Inflammatory macrophage treated with lipopolysaccharide for 1 hour (primary cell): ENCODE measurements around the gene MSMO1.

Experiments
- DNase-seq, 2 donors: peaks; one replicate each; pipeline ENCODE4 v3.0.0-alpha.2; 2020 to 2022

MSMO1 gene

DNA sequence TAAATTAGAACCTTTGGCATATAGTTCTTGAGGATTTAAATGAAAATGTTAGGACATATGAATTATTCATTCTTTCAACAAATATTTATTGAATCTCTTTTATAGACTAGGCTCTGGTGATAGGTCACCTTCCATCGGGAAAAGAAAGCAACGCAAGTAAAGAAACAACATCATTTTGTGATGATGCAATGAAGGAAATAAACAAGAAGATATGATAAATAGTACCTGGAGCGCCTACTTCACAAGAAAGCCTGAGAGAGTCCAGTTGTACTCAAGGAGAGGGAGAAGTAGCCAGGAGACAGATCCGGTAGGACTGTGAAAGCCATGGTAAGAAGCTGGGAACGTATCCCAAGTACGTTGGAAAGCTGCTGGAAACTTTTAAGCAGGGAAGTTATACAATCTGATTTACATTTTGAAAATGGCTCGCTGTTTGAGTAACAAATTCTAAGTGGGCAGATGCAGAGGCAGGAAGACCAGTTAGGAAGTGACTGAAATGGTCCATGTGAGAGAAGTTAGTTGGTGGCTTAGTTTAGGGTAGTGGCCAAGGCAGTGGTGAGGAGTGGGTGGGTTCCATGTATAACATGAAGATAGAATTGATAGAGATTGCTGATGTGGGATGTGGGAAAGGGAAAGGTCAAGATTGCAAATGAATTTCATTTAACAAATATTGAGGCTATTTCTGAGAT lies 33.7 kb downstream of the MSMO1 start:
- DNase-seq: peak; percentile 59 to 74

DNA sequence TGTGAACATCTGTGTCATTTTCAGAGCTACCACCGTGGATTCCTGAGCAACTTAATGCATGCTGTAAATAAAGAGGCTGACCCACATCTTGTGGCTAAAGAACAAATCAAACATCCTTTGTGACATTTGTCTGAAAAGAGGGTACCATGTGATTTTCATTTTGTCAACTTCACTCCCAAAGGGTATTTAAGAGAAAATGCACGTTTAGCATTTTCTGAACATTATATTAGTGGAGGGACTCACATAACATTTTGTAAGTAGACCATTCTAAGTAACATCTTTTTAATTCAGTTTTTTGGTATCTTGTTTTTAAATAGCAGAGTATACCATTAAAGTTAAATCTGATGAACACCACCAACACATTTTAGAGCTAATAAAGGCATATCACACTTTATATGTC lies 34.3 kb downstream of the MSMO1 start:
- DNase-seq: no peak

DNA sequence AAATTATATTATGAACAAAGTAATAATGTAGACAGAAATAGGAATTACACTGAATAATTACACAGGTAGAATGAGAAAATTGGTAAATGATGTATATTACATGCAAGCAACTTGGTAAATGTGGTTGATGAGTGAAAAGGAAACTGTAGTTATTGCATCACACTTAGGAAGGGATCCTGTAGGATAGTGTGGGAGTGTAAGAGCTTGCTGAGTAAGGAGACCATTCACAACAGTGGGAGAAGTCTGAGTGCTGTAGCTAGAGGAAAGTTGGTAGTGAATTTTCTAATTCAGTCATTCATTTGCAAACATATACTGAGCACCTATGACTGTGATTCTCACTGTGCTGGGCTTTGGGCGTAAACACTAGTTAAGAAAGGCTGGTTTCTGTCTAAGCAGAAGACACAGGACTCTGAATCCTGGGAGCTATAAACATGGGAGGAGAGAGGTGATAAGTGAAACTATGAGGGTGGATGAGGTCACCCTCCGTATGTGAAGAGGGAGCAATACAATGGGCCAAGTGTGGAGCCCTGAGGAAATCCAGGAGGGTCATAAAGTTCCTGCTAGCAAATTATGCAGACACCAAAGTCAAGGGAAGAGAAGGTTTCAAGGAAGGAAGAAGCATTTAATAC lies 37.1 kb downstream of the MSMO1 start:
- peak; percentile 53 to 55 for DNase-seq

DNA sequence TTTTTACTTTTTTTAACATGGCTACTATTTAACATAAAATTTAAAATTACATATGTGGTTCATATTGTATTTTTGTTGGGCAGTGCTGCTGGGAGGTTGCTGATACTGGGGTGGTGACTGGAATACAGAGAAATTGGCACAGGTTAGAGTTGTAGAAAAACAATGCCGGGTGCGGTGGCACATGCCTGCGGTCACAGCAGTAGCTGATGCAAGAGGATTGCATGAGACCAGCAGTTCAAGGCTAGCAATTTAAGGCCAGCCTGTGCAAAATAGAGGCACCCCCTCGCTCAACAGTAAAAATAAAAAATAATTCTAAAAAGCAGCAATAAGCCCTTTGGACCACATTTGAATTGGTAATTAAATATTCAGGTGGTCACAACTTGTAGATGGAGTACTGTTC lies 39.6 kb downstream of the MSMO1 start:
- DNase-seq: no peak

DNA sequence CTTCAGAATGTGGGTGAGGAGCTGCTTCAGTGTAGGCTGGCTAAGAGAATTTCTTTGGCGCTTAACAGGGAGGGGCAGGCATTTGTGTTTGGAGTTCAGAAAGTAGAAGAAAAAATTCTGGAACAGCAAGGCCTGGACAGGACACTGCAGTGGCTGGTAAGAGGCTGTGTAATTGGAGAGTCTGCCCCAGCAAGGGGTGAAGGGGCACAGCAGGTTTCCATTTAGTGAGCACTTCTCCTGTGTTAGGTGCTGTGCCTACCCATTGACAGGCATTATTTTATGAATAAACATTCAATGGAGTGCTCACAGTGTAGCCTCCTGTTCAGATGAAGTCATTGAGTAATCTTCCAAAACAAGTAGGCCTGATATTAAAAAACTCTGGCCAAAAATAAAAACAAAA lies 40.6 kb downstream of the MSMO1 start:
- no peak for DNase-seq

DNA sequence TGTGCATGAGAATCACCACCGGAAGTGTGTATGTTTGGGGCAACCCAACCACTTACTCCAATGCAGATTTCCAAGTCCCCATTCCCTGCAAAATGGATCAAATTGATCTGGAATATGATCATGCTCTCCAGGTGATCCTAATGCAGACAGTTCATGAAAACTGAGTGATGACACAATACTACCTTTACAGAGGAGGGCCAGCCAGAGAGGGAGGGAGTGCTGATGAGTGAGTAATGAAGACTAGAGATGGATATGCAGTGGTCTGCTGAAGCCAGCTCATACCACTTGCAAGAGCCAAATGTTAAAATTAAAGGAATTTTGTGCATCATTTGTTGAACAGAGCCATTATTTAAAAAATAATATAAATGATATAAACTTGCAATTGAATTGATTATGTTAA lies 41.1 kb downstream of the MSMO1 start:
- no peak for DNase-seq

DNA sequence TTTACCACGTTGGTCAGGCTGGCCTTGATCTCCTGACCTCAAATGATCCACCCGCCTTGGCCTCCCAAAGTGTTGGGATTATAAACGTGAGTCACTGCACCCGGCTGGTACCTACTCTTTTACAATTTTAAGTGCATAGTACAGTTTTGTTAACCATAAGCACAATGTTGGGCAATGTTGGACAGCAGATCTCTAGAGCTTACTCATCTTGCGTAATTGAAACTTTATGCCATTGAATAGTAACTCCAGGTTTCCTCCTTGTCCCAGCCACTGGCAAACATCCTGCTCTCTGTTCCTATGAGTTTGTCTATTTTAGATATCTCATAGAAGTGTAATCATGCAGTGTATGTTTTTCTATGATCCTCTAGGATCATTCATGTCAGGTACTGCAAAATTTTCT lies 42.1 kb downstream of the MSMO1 start:
- DNase-seq: peak in 1 of 2 donors; percentile 42

DNA sequence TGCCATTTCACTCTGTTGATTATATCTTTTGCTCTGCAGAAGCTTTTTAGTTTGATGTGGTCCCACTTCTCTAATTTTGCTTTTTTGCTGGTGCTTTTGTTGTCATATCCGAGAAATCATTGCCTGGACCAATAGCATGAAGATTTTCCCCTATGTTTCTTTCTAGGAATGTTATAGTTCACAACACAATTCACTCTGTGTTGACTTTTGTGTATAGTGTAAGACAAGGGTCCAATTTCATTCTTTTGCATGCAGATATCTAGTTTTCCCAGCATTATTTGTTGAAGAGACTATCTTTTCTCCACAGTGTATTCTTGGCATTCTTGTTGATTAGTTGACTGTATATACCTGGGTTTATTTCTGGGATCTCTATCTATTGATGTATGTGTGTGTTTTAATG lies 43.1 kb downstream of the MSMO1 start:
- DNase-seq: no peak

DNA sequence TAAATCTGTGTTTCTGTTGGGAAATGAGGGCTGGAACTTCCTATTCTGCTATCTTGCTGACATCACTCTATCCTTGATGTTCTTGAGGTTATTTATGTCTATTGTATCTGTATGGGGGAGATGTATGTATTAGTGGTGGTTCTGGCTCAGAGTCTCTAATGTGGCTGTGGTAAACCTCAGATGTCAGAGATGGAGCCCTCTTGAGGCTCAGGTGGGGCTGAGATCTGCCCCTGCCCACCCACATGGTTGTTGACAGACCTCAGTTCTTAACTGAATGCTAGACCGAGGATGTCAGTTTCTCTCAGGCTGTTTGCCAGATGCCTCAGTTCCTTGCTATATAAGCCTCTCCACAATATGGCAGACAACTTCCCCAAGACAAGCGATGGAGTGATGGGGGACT lies 48.0 kb downstream of the MSMO1 start:
- no peak for DNase-seq

DNA sequence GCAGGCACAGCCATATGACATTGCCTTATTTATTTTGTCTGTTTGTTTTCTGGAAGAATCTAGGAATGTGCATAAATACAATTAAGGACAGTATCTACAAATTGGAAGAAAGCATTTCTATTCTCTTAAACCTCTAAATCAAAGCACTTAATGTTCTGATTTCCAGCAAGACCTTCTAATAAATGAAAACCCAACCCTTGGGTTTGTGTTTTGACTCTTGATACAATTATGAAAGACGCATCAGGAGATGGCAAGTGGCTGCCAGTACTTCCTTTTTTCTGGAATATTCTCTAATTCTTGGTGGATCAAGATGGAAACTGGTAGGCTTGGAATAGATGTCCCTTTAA lies 50.9 kb downstream of the MSMO1 start:
- peak in 1 of 2 donors; percentile 17 for DNase-seq

DNA sequence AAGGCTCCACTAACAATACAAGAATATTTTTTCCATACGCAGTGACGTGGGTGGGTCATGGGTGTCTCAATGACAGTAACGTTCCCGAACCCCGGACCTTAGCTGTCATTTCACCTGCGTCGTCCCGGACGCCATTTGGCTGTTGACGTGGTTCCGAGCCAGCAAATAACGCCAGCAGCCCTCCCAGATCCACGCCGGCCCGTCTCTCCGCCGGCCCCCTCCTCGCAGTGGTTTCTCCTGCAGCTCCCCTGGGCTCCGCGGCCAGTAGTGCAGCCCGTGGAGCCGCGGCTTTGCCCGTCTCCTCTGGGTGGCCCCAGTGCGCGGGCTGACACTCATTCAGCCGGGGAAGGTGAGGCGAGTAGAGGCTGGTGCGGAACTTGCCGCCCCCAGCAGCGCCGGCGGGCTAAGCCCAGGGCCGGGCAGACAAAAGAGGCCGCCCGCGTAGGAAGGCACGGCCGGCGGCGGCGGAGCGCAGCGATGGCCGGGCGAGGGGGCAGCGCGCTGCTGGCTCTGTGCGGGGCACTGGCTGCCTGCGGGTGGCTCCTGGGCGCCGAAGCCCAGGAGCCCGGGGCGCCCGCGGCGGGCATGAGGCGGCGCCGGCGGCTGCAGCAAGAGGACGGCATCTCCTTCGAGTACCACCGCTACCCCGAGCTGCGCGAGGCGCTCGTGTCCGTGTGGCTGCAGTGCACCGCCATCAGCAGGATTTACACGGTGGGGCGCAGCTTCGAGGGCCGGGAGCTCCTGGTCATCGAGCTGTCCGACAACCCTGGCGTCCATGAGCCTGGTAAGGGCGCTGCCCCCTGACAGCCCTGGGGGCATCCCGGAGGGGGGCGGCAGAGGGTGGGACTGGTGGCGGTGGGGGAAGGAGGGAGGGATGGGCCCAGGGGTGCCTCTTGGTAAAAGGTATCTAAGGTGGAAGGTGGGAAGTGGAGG lies 51.5 kb downstream of the MSMO1 start, which contains the start of gene CPE:
CPE (plus strand) TSS at position 264 of the 933 bp plus-strand sequence; CDS start at position 478, 214 bp downstream.
- DNase-seq: peak; percentile 68 to 69

DNA sequence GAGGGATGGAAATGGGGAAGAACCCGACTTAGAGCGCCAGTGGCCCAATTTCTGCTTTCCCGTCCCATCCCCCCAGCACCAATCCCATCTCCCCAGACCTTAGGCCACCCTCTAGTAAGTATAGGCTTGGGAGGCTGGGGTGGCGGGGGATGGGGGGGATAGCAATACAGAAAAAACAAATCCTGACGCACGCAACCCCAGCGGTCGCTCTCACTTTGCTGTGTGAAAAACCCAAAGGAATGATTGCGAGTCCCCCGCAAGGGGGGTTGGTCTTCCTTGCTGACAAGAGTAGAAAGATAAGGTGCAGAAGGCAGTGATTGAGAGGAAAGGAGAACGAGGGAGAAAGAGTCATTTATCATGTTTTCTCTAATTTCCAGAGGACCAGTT lies 52.2 kb downstream of the MSMO1 start:
- DNase-seq: no peak

DNA sequence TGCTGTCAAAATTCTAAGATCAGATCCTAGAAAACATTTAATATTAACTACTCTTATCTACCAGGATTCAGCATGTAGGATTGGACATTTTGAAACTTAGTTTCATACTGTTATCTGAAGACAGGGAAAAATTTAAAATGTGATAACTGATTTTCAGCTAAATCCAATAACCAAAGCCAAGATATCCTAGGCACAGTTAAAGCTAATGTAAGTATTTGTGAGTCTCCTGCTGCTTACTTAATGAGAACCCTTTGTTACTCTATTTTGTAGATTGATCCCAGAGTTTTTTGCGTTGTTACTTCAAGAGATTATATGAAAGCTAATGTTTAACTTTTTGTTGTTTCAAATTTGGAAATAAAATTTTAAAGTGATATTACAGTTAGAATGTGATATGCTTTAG lies 53.3 kb downstream of the MSMO1 start:
- DNase-seq: no peak

DNA sequence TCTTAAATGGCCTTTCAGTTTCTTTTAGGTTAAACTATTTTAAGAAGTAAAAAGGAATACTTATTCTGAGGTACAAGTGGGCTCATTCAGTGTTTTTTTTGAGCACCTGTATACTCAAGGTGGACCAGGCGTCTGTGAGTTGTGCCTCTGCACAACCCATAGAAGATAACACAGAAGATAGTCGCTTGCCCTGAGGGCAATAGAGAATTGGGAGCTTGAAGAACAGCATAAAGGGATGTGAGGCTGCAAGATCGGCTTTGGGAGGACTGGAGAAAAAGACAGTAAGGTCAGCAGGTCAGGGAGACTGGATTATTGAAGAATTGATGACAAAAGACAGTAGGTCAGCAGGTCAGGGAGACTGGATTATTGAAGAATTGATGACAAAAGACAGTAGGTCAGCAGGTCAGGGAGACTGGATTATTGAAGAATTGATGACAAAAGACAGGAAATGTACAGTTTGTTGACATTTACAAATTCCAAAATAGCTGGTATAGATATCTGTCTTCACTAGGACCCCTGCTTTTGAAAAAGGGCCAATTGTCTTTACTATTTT lies 54.4 kb downstream of the MSMO1 start:
- DNase-seq: no peak

DNA sequence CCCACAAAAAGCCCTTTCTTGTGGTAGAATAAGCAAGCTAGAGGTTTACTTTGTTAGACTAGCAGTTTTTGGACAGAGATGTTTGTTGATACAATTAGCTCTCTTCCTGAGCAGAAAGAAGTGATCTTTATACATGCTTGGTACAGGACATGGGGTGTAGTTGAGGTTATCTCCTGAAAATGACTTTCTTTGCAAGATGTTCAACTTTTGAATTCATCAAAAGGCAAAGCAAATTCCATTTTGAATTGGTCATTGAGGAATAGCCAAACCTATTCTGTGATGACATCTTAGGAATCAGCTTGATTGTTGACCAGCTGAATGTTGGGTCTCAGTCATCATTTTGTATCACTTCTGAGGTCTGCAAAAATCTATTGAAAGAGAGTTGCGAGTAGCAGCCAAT lies 55.2 kb downstream of the MSMO1 start:
- DNase-seq: no peak

DNA sequence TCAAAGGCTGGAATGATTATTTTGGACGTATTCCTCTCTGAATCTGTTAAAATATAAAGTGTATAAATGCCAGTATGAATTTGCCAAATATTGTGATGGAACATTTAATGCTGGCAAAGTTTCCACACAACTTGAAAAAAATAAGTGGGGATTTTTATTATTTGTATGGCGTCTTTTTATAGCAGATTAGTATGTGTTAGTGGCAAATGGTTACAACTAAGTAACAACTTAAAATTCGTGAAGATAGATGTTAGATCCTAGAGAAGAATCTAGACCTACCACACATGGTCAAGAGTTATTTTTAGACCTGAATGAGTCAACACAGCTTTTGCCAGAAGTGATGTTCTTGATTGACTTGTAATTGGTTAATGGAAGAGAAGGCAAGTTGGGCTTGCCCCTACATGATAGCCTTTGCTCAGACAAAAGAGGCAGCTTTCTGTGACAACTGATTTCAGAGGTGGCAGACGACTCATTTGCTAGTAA lies 56.2 kb downstream of the MSMO1 start:
- no peak for DNase-seq

DNA sequence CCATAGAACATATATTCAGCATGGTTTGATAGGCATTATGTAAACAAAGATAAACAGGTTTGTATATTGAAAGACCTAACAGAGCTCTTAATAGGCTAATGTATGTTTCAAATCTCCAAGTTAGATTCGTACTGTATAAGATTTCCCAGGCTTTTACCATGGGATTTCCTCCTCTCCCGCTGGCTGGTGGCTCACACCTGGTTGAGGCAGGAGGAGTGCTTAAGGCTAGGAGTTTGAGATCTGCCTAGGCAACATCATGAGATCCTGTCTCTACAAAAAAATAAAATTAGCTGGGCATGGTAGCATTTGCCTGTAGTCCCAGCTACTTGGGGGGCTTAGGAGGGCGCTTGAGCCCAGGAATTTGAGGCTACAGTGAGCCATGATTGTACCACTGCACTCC lies 56.7 kb downstream of the MSMO1 start:
- DNase-seq: no peak

DNA sequence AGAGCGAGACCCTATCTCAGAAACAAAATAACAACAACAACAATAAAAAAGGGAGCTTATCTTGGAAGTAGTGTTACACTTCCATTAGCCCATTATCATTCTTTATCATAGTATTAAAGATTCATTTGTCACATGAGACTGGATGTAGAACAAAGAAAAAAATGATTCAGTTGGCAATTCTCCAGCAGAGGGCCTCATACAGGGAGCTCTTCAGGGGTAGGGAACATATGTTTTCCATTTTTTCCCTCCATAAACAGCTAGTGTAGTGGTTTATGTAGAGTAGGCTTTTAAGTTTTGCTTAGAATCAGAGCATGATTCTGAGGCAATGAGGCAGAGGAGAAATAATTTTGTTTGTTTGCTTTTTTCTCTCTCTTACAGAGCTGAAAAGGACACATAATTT lies 57.1 kb downstream of the MSMO1 start:
- DNase-seq: no peak

DNA sequence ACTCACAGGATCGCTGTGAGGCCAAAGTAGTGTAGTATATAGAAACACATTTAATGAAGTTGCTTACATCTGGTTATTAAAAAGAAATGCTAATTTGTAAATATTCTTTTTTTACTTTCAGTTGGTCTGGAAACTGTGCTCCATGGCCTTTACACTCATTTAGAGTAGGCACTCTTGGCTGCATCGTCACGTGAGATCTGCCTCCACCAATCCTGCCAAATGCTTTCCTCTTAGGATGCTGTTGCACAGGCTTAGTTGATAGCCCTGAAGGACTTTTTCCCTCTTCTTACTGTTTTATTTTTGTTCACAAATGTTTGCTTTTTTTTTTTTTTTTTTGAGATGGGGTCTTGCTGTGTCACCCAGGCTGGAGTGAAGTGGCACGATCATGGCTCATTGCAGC lies 57.7 kb downstream of the MSMO1 start:
- no peak for DNase-seq

DNA sequence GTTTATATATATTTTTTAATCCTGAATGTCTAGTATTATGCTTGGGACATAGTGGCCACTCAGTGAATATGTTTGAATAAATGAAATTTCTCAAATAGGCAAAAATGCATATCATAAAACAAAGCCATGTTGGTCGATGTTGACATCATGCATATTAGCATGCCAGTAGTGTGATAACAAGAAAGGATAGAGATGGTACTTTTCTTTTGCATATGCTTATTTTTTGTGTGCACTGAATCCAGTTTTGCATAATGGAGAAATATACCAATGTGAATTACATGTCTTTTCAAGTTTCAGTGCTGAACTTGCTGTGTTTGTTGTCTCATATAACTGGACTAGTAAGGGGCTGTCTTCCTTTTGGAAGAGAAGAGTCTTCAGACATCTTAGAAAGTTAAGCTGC lies 58.9 kb downstream of the MSMO1 start:
- no peak for DNase-seq

DNA sequence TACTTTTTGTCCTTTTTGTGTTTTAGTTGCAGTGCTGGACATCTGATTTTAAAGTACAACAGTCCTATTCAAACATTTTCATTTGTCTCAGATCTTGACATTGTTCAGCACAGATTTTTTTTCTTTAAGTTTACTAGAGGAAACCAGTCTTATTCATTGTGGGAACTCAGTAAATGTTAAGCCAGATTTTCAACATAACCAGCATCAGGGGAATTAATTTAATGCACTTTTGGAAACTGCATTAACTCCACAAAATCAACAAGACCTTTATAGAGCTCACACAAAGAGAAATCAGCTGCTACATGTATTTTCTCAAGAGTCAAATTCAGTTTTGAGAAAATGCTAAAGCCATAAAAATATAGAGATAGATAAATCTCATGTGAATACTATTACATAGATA lies 61.3 kb downstream of the MSMO1 start:
- DNase-seq: no peak
